Right ventricle myocardium inferior (tissue), 1 donor: ENCODE data around the gene WDR75. TPM values are rescaled to one million over a fixed set of nuclear protein-coding genes. Genes with fewer than 3 reads are reported as not detected.

Source experiments
- ATAC-seq: fragments of 200-7000 bp; cut with Tn5 transposase; one replicate; pipeline ENCODE4 v1.9.1; 2020; ENCODE audit warnings: mild to moderate bottlenecking, moderate library complexity
- DNase-seq: peaks from one replicate; pipeline ENCODE4 v3.0.0; 2021; ENCODE audit errors: missing footprints
- intact Hi-C: fragments of 100-400 bp; cut with DNase I; formaldehyde crosslinking; loops from one replicate; pipeline ENCODE4 v1.11.0; 2022
- total RNA-seq: library from RNA; stranded (reverse); fragmentation: NEBNext Ultra II Directional; extraction: Animal tissue kit (Norgen Biotek cat#: 25700); gene quantifications from one replicate; pipeline ENCODE4 v1.2.1, GENCODE V29; 2021
- donor health status: DM: no; HTN: yes; CAD: no; lungs with severe emphysema.

WDR75 gene
- total RNA-seq, 1 donor from 2014 or later: 16.5 TPM

DNA sequence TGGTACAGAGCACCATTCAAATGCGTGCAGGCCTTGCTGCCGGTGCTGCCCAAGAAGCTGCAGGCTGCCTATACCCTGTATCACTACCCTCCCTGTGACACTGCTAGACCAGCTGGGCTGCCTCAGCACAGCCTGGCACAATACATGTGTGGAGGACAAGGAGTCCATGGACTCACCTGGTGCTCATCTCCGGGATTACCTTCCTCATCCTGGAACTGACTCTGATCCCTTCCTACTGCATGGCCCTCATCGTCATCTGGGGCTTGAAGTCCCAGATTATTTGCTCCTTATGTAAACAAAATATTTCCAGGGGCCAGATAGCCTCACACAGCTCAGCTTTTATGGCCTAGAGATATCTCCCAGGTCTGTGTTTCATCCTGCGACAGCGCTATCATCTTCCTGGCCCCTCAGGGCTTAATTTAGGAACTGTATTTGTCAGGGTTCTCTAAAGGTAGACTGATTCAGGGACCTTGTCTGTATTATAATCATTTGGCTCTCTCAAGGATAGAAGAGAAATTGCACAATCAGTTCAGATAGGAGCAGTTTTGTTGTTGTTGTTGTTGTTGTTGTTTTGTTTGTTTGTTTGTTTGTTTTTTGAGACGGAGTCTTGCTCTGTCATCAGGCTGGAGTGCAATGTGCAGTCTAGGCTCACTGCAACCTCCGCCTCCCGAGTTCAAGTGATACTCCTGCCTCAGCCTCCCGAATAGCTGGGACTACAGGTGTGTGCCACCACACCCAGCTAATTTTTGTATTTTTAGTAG is 42.9 kb downstream of the WDR75 start:
- intact Hi-C loops: no loop called here
- ATAC-seq (peak; percentile 11), DNase-seq (peak; percentile 55)

DNA sequence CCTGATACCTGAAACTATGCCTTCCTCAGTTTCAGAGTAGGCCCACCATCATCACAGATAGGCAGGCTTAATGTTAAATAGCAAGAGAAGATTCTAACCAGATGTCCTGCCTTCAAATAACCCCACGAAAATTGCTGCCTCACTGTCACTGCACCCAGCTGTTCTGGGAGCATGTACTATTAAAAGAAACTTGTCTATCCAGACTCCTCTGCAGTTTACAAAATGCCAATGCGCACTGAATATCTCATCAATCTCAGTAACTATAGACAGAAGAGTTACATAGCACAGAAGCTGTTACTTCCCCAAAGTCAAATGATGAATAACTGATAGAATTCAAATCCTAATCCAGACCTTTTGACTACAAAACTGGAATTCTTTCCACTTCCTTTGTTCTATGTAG is 43.9 kb downstream of the WDR75 start:
- intact Hi-C loops: no loop called here
- ATAC-seq (peak; percentile 48), DNase-seq (no peak)

GRCh38 chr2:189486237-189486770 is 45.0 kb downstream of the WDR75 start:
- ATAC-seq (no peak), DNase-seq (no peak)
- intact Hi-C loops: no loop called here

GRCh38 chr2:189487283-189488007 is 46.2 kb downstream of the WDR75 start:
- intact Hi-C loops: no loop called here
- no peak for DNase-seq

GRCh38 chr2:189488008-189488310 is 46.7 kb downstream of the WDR75 start:
- ATAC-seq (no peak), DNase-seq (no peak)
- intact Hi-C loops: no loop called here

More at GRCh38 chr2:189487283-189488007, 46.2 kb downstream of the WDR75 start:
- no peak for ATAC-seq

DNA sequence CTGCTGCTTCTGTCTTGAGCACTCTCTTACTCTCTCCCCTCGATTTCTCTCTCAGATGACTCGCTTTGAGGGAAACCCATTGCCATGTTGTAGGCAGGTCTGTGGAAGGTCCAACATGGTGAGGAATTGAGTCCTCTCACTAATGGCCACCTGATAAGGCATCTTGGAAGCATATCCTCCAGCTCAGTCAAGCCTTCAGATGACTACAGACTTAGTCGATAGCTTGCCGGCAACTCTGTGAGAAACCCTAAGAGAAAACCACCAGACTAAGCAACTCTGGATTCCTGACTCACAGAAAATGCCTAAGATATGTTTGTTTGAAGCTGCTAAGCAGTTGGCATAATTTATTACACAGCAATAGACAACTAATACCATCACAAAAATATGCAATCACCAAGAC is 51.2 kb downstream of the WDR75 start:
- ATAC-seq: no peak
- no peak for DNase-seq
- intact Hi-C loops: no loop called here

DNA sequence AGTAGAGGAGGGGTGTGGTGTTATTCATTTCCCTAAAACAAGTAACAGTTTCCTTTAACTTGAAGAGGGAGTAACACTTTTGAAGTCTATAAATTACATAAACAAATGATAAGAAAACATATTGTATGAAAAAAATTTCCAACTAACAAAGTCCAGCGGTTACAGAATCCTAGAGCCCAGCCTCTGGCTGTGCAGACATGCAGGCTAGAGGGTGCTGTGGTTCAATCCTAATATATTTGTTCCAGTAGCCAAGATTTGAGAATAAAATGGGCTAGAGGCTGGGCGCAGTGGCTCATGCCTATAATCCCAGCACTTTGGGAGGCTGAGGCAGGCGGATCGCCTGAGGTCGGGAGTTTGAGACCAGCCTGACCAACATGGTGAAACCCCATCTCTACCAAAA is 56.9 kb downstream of the WDR75 start:
- DNase-seq (no peak), ATAC-seq (no peak)
- intact Hi-C loops: no loop called here

DNA sequence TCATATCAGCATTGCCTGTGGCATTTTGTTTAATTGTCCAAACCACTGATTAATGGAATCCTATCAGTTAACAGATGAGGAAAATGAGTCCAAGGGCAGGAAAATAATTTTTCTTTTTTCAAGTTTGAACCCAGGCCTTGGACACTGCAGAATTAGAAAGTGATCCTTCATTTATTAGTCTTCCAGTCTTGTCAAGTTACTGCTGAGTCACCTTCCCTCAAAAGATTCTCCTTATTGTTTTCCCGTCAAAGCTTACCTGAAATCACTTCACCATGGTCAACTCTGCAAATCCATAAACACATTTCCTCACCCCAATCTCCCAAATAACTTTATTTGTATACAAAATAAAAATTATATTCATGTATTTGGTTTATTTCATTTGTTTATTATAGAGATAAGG is 57.9 kb downstream of the WDR75 start:
- no peak for ATAC-seq
- intact Hi-C loops: no loop called here
- no peak for DNase-seq

- ATAC-seq (no peak), DNase-seq (no peak)
- intact Hi-C loops: no loop called here
Measured at GRCh38 chr2:189500456-189501160, 59.3 kb downstream of the WDR75 start.

DNA sequence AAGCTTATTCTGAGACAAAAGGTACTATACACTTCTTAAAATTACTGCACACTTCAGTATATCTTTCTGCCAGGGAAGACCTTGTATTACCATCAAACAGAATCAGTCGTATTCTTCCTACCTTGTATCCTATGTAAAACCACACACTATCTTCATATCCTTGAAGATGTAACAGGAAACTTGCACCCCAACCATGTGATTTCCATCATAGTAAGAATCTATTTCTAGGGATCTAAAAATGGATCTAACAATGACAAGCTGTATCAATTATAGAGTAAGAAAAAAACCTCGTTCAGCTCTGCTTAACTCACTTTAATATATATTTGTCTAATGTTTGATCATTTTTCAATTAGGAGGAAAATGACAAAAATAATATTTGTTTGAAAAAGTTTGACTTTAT is 60.2 kb downstream of the WDR75 start:
- intact Hi-C loops: no loop called here
- ATAC-seq (no peak), DNase-seq (no peak)

- no peak for DNase-seq
- intact Hi-C loops: no loop called here
- no peak for ATAC-seq
Measured at GRCh38 chr2:189502714-189503113, 61.4 kb downstream of the WDR75 start.

DNA sequence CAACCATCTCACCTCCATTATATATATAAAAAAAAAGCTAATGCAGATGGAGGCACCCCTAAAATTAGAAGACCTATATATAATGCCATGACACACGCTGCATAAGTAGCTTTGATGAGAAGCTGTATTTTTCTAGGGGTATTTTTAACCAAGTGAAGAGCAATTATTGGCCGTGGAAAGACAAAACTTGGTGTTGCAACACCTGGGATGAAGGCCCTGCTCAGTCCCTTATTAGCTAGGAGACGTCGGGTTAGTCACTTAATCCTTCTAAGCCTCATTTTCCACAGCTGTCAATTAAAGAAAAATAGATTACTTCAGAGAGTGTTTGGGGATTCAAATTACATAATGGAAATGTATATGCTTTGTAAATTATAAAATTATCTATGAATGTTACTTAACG is 63.0 kb downstream of the WDR75 start:
- intact Hi-C loops: no loop called here
- ATAC-seq: no peak
- DNase-seq: no peak

GRCh38 chr2:189505492-189505891 is 64.2 kb downstream of the WDR75 start:
- ATAC-seq: no peak
- intact Hi-C loops: no loop called here

GRCh38 chr2:189506514-189506976 is 65.3 kb downstream of the WDR75 start:
- ATAC-seq (no peak), DNase-seq (no peak)
- intact Hi-C loops: no loop called here

More at GRCh38 chr2:189505492-189505891, 64.2 kb downstream of the WDR75 start:
- DNase-seq: no peak

- ATAC-seq: no peak
- intact Hi-C loops: no loop called here
- DNase-seq: no peak
Measured at GRCh38 chr2:189511210-189511959, 70.1 kb downstream of the WDR75 start.

GRCh38 chr2:189511960-189512319 is 70.7 kb downstream of the WDR75 start:
- ATAC-seq: no peak
- DNase-seq: no peak
- intact Hi-C loops: no loop called here

DNA sequence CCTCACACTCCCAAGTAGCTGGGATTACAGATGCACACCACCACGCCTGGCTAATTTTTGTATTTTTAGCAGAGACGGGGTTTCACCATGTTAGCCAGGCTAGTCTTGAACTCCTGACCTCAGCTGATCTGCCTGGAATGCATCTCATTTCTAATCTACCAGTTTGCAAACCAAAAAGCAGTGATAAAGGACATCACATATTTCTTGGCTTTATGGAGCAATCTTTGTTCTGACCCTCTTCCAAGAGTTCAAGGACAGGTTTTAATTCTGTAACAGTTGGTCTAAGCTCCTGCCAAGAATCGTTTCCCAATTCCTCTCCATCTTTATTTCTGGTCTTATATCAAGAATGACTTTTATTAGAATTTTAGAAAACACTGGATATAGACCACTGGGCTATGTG is 71.6 kb downstream of the WDR75 start:
- DNase-seq (no peak), ATAC-seq (no peak)
- intact Hi-C loops: no loop called here

GRCh38 chr2:189514104-189514503 is 72.8 kb downstream of the WDR75 start:
- intact Hi-C loops: no loop called here
- DNase-seq: no peak
- ATAC-seq: peak; percentile 68

- DNase-seq (no peak), ATAC-seq (peak; percentile 58)
- intact Hi-C loops: no loop called here
Measured at GRCh38 chr2:189515264-189515663, 74.0 kb downstream of the WDR75 start.
